Measurements from ENCODE around the gene NKX1-1. TPM values are rescaled to one million over a fixed set of nuclear protein-coding genes. Genes with fewer than 3 reads are reported as not detected.

NKX1-1 gene
- polyA plus RNA-seq, 1 donor from 2014 or later: not detected

DNA sequence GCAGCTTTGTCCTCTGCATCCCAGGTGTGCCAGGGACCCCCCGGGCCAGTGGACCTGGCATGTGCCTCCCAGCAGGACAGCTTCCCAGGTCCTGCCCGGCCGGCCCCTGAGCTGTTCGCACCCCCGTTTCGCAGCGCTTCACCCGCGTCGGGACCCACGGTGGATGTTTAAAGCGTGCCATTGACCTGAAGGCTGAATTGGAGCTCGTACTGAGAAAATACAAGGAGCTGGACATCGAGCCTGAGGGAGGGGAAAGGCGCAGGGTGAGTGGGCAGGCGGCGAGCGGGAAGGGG lies 51.3 kb downstream of the NKX1-1 start:
- H3F3A ChIP-seq (ENCODE audit: insufficient read depth, low read length, poor library complexity, severe bottlenecking): no peaks in the 10 kb centered on the region
- no peaks in the 10 kb centered on the region for H3K36me3 ChIP-seq (ENCODE audit: insufficient read depth, low read length)
- no peak overlapping the region for H2AFZ ChIP-seq (ENCODE audit: low read depth, low read length)
- H3K79me2 ChIP-seq (replicated peaks; ENCODE audit: insufficient read depth, low read length): no peaks in the 10 kb centered on the region
- H4K20me1 ChIP-seq (ENCODE audit: insufficient read depth): no peaks in the 10 kb centered on the region
- no peak overlapping the region for H3K4me2 ChIP-seq (ENCODE audit: low read length)
- no peak overlapping the region for H3K9ac ChIP-seq (ENCODE audit: low read length)
- no peak overlapping the region for H3K27ac ChIP-seq (ENCODE audit: low read length)
- no peaks in the 10 kb centered on the region for H3K9me3 ChIP-seq (ENCODE audit: low read length)
- no peak for TF ChIP-seq EP300 (conservative IDR thresholded peaks at IDR 0.05; ENCODE audit: poor library complexity, severe bottlenecking)
- TF ChIP-seq RAD21 (conservative IDR thresholded peaks at IDR 0.05): no peak
- TF ChIP-seq, protein P1, sequence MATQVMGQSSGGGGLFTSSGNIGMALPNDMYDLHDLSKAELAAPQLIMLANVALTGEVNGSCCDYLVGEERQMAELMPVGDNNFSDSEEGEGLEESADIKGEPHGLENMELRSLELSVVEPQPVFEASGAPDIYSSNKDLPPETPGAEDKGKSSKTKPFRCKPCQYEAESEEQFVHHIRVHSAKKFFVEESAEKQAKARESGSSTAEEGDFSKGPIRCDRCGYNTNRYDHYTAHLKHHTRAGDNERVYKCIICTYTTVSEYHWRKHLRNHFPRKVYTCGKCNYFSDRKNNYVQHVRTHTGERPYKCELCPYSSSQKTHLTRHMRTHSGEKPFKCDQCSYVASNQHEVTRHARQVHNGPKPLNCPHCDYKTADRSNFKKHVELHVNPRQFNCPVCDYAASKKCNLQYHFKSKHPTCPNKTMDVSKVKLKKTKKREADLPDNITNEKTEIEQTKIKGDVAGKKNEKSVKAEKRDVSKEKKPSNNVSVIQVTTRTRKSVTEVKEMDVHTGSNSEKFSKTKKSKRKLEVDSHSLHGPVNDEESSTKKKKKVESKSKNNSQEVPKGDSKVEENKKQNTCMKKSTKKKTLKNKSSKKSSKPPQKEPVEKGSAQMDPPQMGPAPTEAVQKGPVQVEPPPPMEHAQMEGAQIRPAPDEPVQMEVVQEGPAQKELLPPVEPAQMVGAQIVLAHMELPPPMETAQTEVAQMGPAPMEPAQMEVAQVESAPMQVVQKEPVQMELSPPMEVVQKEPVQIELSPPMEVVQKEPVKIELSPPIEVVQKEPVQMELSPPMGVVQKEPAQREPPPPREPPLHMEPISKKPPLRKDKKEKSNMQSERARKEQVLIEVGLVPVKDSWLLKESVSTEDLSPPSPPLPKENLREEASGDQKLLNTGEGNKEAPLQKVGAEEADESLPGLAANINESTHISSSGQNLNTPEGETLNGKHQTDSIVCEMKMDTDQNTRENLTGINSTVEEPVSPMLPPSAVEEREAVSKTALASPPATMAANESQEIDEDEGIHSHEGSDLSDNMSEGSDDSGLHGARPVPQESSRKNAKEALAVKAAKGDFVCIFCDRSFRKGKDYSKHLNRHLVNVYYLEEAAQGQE (IDR thresholded peaks at IDR 0.05; ENCODE audit: borderline replicate concordance): no peak
- TF ChIP-seq EZH2 (IDR thresholded peaks at IDR 0.05; ENCODE audit: borderline replicate concordance, insufficient read depth, low read length, poor library complexity, severe bottlenecking): no peak
- TF ChIP-seq TAF1 (IDR thresholded peaks at IDR 0.05; ENCODE audit: low read depth): no peak
- TF ChIP-seq MXI1 (conservative IDR thresholded peaks at IDR 0.05; ENCODE audit: poor library complexity, severe bottlenecking): no peak
- no peak for TF ChIP-seq SMC3 (conservative IDR thresholded peaks at IDR 0.05; ENCODE audit: poor library complexity)
- no peak for TF ChIP-seq POLR2AphosphoS5 (IDR thresholded peaks at IDR 0.05)
- TF ChIP-seq, protein P2, sequence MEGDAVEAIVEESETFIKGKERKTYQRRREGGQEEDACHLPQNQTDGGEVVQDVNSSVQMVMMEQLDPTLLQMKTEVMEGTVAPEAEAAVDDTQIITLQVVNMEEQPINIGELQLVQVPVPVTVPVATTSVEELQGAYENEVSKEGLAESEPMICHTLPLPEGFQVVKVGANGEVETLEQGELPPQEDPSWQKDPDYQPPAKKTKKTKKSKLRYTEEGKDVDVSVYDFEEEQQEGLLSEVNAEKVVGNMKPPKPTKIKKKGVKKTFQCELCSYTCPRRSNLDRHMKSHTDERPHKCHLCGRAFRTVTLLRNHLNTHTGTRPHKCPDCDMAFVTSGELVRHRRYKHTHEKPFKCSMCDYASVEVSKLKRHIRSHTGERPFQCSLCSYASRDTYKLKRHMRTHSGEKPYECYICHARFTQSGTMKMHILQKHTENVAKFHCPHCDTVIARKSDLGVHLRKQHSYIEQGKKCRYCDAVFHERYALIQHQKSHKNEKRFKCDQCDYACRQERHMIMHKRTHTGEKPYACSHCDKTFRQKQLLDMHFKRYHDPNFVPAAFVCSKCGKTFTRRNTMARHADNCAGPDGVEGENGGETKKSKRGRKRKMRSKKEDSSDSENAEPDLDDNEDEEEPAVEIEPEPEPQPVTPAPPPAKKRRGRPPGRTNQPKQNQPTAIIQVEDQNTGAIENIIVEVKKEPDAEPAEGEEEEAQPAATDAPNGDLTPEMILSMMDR (IDR thresholded peaks at IDR 0.05; ENCODE audit: poor library complexity, severe bottlenecking): no peak
- no peak overlapping the region for H3K4me3 ChIP-seq (ENCODE audit: low read length)
- no peaks in the 10 kb centered on the region for H3K9me2 ChIP-seq (ENCODE audit: insufficient read depth, low read length)
- H3K27me3 ChIP-seq (ENCODE audit: insufficient read depth, low read depth, low read length): no peaks in the 10 kb centered on the region

DNA sequence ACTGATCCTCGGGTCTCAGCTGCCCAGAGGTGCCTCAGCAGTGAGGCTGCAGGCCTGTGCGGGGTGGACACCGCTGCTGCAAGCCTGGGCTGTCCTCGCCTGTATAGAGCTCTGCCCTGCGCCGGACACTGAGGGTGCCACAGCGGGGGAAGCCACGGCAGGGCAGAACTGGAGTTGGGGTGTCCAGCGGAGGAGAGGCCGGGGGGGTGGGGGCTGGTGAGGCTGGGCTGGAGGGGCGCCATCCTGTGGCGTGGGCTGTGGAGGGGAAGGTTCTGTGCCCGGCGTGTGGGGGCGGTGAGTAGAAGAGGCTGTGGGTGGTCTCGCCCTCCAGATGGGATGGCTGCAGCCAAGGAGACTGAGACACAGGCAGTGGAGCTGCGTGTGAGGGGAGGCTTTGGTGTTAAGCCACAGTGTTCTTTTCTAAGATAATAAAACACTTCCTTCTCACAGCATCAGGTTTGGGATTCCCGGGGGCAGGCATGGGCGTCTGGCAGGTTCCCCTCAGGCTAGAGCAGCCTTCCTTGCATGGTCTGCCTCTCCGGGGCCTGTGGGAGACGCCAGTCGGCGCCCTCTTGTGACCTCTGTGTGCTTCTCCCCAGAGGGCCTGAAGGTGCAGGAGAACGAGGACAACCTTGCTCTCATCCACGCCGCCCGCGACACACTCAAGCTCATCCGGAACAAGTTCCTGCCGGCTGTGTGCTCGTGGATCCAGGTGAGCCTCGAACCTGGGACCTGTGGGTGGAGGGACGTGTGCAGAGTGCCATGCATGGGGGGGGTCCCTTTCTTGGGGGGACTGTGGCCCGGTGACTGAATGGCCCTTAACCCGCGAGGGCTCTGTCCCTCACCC lies 51.9 kb downstream of the NKX1-1 start:
- Histone ChIP-seq H3K9ac (ENCODE audit: low read length) (no peak overlapping the region), H2AFZ (ENCODE audit: low read depth, low read length) (no peak overlapping the region), H3K27me3 (ENCODE audit: insufficient read depth, low read depth, low read length) (no peaks in the 10 kb centered on the region), H3K9me3 (ENCODE audit: low read length) (no peaks in the 10 kb centered on the region), H3K4me2 (ENCODE audit: low read length) (no peak overlapping the region), H3K27ac (ENCODE audit: low read length) (no peak overlapping the region), H3K9me2 (ENCODE audit: insufficient read depth, low read length) (no peaks in the 10 kb centered on the region), H3K79me2 (replicated peaks; ENCODE audit: insufficient read depth, low read length) (no peaks in the 10 kb centered on the region), H3K36me3 (ENCODE audit: insufficient read depth, low read length) (no peaks in the 10 kb centered on the region), H3F3A (ENCODE audit: insufficient read depth, low read length, poor library complexity, severe bottlenecking) (no peaks in the 10 kb centered on the region), H3K4me3 (ENCODE audit: low read length) (no peak overlapping the region), H4K20me1 (ENCODE audit: insufficient read depth) (no peaks in the 10 kb centered on the region)
- no peak for TF ChIP-seq MXI1 (conservative IDR thresholded peaks at IDR 0.05; ENCODE audit: poor library complexity, severe bottlenecking)
- TF ChIP-seq TAF1 (IDR thresholded peaks at IDR 0.05; ENCODE audit: low read depth): no peak
- TF ChIP-seq, protein P2 (IDR thresholded peaks at IDR 0.05; ENCODE audit: poor library complexity, severe bottlenecking): no peak
- TF ChIP-seq EP300 (conservative IDR thresholded peaks at IDR 0.05; ENCODE audit: poor library complexity, severe bottlenecking): no peak
- TF ChIP-seq, protein P1 (IDR thresholded peaks at IDR 0.05; ENCODE audit: borderline replicate concordance): no peak
- no peak for TF ChIP-seq SMC3 (conservative IDR thresholded peaks at IDR 0.05; ENCODE audit: poor library complexity)
- no peak for TF ChIP-seq RAD21 (conservative IDR thresholded peaks at IDR 0.05)

All from neural cell (in vitro differentiated cells).